GM19324 (cell line): ENCODE measurements around the gene PROSER2.
"Not testable (repeated sequence)": the region's sequence is repeated elsewhere in the genome, so short reads cannot be mapped to it uniquely, and the experiment has no call there.

Experiments
- ATAC-seq: cut with Tn5 transposase; IDR thresholded peaks from one replicate; pipeline ENCODE4 v1.9.1; 2021; ENCODE audit warnings: mild to moderate bottlenecking, moderate library complexity; ENCODE audit not compliant: unreplicated experiment, low FRiP score

The PROSER2 gene

DNA sequence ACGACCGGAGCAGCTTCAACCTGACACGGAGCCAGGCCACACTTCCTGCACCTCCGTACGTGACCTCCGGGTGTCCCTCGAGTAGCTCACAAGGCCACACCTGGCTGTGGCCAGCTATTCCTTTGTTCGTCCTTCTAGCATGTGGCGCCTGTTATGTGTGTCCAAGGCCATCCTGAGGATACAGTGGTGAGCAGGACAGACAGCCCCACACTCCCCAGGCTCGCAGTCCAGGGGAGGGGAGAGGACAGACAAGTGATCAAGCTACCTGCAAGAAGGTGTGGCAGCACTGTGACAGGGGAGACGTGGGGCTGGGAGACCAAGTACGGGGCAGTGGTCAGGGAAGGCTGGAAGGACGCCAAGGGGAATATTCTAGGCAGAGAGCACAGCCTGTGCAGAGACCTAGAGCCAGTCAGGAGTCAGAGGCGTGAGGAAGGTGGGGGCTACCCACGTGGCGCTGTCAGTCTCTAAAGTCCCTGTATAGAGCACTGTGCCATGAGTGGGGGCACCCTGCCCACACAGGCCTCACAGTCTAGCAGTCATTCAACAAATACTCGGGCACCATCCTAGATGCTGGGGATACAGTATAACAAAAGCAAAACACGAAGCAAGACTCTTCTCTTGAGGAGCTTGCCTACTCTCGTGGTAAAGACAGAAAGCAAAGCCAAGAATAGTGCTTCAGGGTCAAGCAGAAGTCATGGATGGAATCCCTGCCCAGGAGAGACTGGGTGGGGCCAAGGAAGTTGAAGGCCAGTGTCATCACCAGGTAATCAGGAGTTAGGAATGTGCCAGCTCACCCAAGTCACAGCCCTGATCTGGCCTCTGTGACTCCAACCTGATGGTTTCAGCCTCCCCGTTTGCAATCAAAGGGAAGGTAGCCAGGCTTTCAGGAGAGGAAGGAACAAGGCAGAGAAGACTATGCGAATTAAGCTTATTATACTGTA lies 58.6 kb downstream of the PROSER2 start:
- no peak for ATAC-seq

DNA sequence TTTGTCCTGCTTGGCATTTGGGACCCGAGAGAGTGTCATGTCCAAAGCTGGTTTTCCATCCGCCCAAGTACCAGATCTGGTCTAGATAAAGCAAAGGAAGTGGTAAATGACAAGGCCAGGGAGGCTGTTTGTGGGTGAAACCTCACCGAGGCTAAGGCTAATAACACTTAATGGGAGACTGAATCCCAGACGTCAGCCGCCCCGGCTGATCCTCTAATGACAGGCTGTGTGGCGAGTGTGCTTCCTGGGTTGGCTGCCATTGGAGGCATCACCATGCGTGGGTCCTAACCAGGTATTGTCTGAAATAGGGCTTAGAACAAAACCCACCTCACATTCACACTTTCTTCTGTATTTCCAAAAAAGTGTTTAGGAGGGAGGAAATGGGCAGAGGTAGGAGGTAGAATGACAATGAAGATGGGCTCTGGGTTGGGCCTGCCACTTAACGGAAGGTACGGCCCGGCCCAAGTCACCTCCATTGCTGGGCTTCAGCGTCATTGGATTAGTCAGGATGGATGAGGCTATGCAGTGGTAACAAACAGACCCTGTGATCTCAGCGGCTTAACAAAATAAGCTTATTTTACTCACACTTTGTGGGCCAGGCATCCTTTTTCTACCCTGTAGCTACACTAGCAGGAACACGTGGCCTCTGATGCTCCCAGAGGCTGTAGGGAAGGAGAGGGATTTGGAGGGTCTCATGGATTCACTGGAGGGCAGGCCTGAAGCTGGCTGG lies 59.7 kb downstream of the PROSER2 start:
- ATAC-seq: no peak

DNA sequence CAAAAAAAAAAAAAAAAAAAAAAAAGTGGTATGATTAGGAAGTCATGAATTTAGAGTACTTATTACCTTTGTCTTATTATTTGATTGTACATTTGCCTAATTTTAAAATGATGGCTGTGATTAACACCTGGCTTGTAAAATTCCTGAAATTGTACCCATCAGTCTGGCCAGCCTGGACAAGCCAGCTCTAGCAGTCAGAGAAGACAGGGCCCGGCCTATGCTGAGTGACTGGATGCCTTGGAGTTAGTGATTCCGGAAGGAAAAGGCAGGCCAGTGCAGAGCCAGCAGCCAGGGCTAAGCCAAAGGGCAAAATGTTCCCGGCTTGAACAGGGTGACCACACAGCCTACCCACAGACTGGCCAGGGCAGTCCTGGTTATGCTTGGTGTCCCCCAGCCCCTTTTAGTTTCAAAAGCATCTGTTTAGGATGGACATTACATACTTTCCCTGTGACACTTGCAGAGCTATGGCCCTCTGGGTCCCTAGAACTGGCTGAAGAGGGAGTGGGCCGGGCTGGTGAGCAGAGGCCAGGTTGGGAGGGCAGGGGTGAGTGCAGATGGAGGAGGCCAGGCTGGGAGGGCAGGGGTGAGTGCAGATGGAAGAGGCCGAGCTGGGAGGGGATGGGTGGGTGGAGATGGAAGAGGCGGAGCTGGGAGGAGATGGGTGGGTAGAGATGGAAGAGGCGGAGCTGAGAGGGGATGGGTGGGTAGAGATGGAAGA lies 61.7 kb downstream of the PROSER2 start:
- no peak for ATAC-seq

DNA sequence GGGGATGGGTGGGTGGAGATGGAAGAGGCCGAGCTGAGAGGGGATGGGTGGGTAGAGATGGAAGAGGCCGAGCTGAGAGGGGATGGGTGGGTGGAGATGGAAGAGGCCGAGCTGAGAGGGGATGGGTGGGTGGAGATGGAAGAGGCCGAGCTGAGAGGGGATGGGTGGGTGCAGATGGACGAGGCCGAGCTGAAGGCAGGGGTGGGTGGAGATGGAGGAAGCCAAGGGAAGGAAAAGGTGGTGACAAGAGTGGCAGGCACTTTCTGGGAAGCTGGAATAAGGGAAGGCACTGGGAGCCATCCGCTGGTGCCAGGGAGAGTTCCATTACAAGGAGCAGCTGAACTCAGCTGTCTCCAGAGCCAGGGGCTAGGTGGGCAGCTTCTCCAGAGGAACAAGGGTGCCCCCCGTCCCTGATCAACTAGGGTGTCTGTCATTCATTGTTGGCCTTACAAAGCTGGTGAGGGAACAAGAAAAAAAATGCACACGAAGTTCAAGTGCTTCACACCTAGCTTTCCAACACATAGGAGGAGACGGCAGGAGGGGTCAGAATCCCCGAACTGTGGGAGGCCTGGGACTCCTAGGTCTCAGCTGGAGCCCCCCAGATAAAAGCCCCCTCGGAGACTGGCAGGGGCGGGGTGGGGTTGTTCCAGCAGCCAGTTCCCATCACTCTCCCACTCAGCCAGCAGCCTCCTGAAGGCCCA lies 62.4 kb downstream of the PROSER2 start:
- no peak for ATAC-seq

DNA sequence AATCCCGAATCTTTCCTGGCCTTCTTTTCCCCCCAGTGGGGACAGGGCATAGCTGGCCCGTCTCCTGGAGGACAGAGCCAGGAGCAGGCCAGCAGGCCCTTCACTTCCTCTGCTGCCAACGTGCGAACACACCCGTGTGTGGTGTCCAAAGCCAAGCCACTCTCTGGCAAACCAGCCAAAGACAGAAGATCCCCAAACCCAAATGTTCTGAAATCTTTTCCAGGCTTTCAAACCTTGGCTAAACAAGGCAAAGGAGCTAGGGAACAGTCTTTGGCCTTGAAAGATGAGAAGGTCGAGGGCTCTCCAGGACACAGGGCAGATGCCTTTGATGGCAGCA lies 63.0 kb downstream of the PROSER2 start:
- no peak for ATAC-seq

DNA sequence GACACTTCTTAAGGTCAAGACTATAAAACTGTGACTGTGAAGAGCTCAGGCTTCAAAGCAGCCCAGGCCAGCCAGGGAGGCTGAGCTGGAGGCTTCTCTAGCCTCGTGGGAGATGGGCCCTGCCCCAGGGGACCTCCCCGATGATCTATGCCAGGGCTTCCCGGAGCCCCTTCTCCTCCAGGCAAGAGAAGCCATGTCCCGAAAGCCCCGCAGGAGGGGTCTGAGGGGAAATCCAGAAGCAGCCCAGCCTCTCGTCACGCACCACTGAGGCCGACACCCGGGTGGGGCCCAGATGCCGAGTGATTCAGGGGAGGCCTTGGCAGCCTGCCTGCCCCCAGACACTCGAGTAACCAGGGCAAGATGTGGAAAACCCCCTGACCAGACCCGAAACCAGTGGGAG lies 63.7 kb downstream of the PROSER2 start:
- no peak for ATAC-seq

DNA sequence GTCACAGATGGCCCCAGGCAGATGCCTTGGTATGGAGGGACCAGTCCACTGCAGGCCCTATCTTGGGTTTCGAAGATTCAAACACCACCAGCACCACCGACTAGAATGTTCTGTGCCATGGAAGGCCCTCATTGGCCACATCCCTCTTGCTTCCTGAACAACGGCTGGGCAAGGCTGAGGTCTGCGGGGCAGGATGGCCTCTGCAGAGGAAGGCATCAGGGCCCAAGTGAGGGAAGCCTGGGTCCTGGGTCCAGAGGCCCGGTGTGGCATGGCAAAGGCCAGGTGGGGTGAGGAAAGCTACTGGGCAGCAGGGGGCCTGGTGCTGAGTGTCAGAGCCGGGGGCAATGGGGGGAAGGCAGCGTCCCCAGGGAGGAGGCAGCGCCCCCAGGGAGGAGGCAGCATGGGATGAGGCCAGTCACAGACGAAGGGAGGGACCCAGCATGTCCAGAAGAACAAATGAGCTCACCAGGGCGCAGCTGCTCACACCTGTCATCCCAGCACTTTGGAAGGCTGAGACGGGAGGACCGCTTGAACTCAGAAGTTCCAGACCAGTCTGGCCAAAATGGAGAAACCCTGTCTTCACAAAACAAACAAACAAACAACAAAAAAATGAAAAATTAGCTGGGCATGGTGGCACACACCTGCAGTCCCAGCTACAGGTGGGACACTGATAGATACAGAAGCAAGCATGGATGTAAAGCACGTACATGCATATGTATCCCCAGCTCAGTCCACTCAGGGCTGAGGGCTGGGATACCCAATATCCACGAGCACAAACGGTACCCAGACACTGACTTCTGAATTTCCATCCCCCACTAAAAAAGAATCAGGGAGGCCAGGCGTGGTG lies 64.4 kb downstream of the PROSER2 start:
- no peak for ATAC-seq

DNA sequence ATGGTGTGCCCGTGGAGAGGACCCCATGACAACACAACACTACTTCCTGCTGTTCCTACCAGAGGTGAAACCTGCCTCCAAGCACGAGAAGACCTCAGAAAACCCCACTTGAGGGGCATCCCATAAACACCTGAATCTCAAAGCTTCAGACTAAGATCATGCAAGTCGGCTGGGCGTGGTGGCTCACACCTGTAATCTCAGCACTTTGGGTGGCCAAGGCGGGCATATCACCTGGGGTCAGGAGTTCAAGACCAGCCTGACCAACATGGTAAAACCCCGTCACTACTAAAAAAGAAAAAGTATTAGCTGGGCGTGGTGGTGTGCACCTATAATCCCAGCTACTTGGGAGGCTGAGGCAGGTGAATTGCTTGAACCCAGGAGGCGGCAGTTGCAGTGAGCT lies 66.1 kb downstream of the PROSER2 start:
- not testable (repeated sequence) for ATAC-seq

DNA sequence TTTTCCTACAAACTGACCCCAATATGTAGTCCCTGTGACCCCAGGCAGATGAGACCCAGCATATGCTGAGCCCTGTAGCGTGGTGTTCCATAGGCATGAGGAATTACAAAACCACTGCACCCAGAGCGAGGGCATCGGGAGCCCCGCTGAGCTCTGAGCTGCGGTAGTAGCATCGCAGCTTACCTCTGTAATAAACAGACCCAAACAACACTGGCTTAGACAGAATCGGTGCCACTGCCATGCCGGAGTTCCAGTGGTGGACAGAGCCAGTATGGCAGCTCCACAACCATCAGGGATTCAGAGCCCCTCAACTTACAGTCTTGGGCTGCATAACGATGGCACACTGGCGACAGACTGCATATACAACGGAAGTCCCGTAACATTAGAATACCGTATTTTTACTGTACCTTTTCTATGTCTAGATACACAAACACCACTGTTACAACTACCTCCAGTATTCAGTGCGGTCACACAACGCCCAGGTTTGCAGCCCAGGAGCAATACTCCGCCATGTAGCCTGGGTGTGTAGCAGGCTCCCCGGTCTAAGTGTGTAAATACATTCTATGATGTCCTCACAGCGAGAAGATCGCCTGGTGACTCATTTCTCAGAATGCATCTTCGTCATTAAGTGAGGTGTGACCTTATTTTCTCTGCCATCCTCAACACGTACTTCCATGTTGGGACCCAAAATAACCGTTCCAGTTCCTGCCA lies 68.8 kb downstream of the PROSER2 start:
- no peak for ATAC-seq

DNA sequence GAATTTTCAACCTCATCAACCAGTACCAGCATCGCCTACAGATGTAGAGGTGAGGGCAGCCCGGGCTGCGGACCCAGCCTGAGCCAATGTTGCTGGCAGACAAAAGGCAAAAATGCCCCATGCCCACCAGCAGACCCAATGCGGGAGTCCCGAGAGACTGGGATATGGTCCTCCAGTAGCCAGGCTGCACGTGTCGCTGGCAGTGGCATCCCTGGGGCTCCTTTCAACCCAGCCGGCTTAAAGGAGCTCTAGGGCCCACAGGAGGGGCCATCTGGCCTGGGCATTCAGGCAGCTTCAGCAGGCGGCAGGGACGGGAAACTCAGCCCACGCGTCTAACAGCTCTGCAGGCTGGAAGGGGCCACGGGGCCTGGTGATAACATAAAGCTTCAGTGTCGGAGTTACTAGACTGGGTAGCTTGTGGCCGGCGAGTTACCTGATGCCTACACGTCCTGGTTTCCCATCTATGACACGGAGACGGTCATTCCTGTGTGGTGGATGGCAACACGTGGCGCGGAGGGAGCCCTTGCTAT lies 70.7 kb downstream of the PROSER2 start:
- no peak for ATAC-seq

DNA sequence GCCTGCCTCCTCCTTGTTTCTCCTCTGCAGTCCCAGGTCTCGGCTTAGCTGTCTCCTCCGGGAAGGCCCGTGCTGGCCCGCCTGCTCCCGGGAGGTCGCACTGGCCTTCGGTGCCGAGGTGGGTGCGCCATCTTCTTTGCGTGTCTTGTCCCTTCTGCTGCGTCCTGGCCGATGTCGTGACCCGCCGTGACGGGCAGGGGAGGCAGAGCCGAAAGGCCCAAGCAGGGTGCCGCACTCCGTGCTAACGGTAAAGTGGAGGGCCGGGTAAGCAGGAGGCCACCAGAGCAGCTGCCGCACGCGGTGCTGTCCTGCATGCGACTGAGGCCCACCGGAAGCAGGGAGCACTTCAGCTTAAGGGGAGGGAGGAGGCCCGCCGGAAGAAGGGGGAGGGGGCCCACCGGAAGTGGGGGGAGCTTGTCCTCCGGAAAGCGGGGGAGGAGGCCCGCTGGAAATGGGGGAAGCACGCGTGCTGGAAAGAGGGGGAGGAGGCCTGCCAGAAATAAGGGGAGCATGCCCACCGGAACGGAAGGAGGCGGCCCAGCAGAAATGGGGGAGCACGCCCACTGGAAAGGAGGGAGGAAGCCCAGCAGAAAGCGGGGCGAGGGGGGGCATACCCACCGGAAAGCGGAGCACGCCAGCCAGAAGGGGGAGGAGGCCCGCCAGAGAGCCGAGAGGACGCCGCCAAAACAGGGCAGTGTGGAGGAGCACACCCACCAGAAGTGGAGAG lies 71.4 kb downstream of the PROSER2 start:
- ATAC-seq: no peak

DNA sequence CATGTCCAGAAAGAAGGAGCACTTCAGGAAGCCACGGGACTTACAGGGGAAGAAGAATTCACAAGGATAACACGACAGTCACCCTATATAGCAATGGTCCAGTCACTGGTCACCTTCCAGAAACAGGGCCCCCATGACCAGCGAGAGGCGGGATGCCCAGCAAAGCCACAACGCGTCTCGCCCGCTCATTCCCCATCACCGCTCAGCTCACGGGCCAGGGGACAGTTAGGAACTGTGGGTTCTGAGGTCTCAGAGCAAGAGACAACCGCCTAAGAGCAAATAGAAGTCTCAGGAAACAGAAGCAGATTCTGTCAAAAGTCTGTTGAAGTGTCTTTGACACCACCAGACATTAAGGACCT lies 71.9 kb downstream of the PROSER2 start:
- ATAC-seq: no peak

DNA sequence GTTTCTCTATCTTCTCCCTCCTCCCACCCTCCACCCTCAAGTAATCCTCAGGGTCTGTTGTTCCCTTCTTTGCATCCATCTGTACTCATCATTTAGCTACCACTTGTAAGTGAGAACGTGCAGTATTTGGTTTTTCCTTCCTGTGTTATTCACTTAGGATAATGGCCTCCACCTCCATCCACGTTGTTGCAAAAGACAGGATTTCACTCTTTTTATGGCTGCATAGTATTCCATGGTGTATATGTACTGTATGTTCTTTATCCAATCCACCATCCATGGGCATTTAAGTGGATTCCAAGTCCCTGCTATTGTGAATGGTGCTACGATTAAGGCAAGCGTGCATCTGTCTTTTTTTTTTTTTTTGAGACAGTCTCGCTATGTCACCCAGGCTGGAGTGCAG lies 72.4 kb downstream of the PROSER2 start:
- ATAC-seq: no peak

DNA sequence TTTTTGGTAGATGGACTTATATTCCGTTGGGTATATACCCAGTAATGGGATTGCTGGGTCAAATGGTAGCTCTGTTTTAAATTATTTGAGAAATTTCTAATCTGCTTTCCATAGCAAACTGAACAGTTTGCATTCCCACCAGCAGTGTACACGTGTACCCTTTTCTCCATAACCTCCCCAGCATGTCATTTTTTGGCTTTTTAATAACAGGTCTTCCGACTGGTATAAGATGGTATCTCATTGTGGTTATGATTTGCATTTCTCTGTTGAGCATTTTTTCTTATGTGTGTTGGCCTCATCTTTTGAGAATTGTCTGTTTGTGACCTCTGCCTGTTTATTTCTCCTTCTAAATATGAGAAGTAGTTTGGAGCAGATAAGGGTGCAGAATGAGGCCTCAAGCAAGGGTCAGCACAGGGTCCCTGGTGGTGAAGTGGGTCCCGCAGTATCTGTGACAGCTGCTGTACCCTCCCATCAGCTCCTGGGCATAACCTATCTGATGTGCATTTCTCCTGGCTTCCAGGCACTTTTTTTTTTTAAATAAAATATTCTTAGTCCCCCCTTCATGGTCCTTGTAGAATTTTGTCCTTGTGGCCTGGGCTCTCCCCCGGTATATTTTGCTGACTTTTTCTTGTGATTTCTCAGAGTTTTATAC lies 73.5 kb downstream of the PROSER2 start:
- ATAC-seq: no peak

DNA sequence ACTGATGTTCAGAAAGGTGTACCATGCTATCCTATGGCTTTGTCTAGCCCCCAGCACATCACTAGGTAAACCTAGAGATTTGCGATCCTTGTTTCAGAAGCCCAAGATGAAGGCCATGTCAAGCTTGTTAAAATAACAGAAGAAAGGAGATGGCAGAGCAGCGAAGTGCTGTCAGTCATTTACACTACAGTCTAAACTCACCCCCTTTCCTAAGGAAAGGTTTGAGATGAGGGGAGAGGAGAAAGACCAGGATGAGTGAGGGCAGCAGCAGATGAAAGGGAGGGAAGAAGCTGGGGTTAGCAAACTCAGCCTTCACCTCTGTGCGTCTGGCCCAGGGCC lies 74.8 kb downstream of the PROSER2 start:
- ATAC-seq: no peak

DNA sequence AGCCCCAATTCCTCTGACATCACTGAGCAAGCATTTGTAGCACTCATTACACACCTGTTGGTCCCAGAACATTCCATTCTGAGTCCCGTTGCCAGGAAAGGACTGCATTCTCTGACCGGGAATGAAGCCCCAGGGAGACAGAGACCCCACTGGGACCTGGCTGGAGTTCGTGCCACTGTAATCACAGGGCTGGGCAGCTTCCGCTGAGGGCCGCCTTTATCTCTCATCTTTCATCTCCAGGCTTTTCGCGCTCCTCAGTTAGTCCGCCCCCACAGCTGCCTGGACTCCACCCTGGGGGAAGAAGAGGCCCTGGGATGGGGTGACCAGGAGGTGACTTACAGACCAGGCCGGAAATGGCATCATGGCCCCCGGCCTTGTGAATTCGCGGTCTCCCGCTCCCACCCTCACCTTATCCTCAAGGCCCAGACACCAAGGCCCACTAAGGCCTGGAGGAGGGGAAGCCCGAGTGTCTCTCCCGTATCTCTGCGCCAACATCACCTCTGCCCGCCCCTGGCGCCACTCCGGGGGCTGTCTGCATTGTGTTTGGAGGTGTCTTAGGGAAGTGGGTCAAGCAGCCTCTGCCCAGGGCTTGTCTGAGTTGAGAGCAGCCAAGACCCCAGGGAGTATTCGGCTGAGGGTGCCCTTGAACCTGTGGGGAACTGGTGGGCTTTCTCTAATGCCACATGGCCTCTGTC lies 75.4 kb downstream of the PROSER2 start:
- ATAC-seq: no peak

DNA sequence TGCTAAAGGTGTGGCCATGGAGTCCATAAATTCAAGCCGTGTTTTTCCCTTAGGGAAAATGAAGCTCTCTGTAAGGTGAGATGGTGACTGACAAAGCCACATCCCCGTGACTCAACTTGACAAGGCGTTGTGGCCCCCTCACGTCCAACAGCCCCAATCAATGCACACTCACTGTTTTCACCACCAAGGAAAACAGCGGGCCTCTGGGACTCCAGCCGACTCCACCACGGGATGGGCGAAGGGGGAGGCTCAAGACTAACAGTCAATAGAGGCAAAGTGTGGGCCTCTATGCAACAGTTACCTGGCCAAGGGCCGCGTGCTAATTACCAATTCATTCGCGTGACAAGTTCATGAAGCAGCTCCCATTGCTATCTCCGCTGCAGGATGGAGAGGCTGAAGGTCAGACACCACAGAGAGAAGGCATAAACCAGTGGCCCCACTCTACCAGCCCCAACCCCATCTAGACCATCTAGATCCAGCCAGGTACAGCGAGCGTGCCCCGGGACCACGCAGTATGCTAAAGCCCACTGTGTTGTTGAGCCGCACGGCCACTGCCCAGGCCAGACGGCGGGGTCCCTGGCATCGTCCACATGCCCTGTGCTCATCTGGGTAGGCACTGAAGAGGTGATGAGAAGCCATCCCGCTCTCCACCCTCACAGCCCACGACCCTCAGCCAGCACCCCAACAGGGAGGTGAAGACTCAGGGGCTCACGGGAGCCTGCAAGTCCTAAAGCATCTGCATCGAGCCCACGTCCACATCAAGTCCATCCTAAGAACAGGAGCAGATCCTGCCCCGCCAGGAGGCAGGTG lies 76.1 kb downstream of the PROSER2 start:
- ATAC-seq: no peak
